Ascending aorta (tissue), 2 donors: ENCODE measurements around the gene CTNNA2. TPM values are rescaled to one million over a fixed set of nuclear protein-coding genes. Genes with fewer than 3 reads are reported as not detected.

ENCODE experiments used
- DNase-seq, 2 donors: peaks; one replicate each; pipeline ENCODE4 v3.0.0-alpha.2; 2019; ENCODE audit warnings: low spot score in 2 of 2
- H3K27ac ChIP-seq, 2 donors: fragments of 200-600 bp; sonication (generic); one replicate each; pipeline ENCODE4 v1.5.1; 2016 to 2017; ENCODE audit warnings: mild to moderate bottlenecking in 1 of 2
- H3K27me3 ChIP-seq: fragments of 200-600 bp; sonication (generic); one replicate; pipeline ENCODE4 v1.5.1; 2017
- H3K36me3 ChIP-seq, 2 donors: fragments of 200-600 bp; sonication (generic); one replicate each; pipeline ENCODE4 v1.5.1; 2016
- H3K4me1 ChIP-seq, 2 donors: fragments of 200-600 bp; sonication (generic); one replicate each; pipeline ENCODE4 v1.5.1; 2016 to 2017; ENCODE audit warnings: mild to moderate bottlenecking in 1 of 2
- H3K4me3 ChIP-seq, 2 donors: fragments of 200-600 bp; sonication (generic); one replicate each; pipeline ENCODE4 v1.5.1; 2016 to 2017; ENCODE audit warnings: mild to moderate bottlenecking in 1 of 2
- H3K9me3 ChIP-seq, 2 donors: fragments of 200-600 bp; sonication (generic); one replicate each; pipeline ENCODE4 v1.5.1; 2016
- CTCF ChIP-seq, 3 experiments: fragments of 200-600 bp in 2 of 3; fragments of 450-650 bp in 1 of 3; sonication (generic) in 2 of 3; IDR thresholded peaks; one replicate each; pipeline ENCODE4 v1.5.1; 2016 to 2019; ENCODE audit warnings: antibody characterized with exemption in 3 of 3, mild to moderate bottlenecking in 1 of 3, moderate library complexity in 1 of 3
- intact Hi-C: fragments of 100-400 bp; cut with DNase I; formaldehyde crosslinking; loops from one replicate; pipeline ENCODE4 v1.15.1; 2023
- total RNA-seq: library from RNA; depleted of rRNA; stranded (reverse); fragments of >200 nt; gene quantifications from one replicate; pipeline ENCODE4 v1.1.0, GENCODE V29; 2016

Gene CTNNA2
- total RNA-seq, 1 donor from 2014 or later, result not detected

- Histone ChIP-seq H3K27me3 (no peaks in the 10 kb centered on the region), H3K4me3 (no peak overlapping the region), H3K27ac (no peak overlapping the region), H3K36me3 (no peaks in the 10 kb centered on the region), H3K9me3 (no peaks in the 10 kb centered on the region), H3K4me1 (no peaks in the 10 kb centered on the region)
- no peak for DNase-seq
- no peak for TF ChIP-seq CTCF (IDR thresholded peaks at IDR 0.05)
- intact Hi-C loops, result no loop called here
These were observed 904.9 kb downstream of the CTNNA2 start for GRCh38 chr2:80417737-80418136.

GRCh38 chr2:80420530-80421208, 907.8 kb downstream of the CTNNA2 start:
- DNase-seq, result no peak
- H3K4me3 ChIP-seq, result no peak overlapping the region
- H3K9me3 ChIP-seq, result no peaks in the 10 kb centered on the region
- H3K36me3 ChIP-seq, result no peaks in the 10 kb centered on the region
- no peaks in the 10 kb centered on the region for H3K4me1 ChIP-seq
- H3K27ac ChIP-seq, result no peak overlapping the region
- TF ChIP-seq CTCF (IDR thresholded peaks at IDR 0.05), result no peak
- no peaks in the 10 kb centered on the region for H3K27me3 ChIP-seq
- intact Hi-C loops, result no loop called here

- DNase-seq, result no peak
- intact Hi-C loops, result no loop called here
- Histone ChIP-seq H3K27ac (no peak overlapping the region), H3K36me3 (no peaks in the 10 kb centered on the region), H3K4me1 (no peaks in the 10 kb centered on the region), H3K27me3 (no peaks in the 10 kb centered on the region), H3K9me3 (no peaks in the 10 kb centered on the region), H3K4me3 (no peak overlapping the region)
- no peak for TF ChIP-seq CTCF (IDR thresholded peaks at IDR 0.05)
These were observed 916.4 kb downstream of the CTNNA2 start for GRCh38 chr2:80429251-80429650.

- no peak overlapping the region for H3K4me3 ChIP-seq
- no peak for TF ChIP-seq CTCF (IDR thresholded peaks at IDR 0.05)
- no peaks in the 10 kb centered on the region for H3K4me1 ChIP-seq
- H3K9me3 ChIP-seq, result no peaks in the 10 kb centered on the region
- intact Hi-C loops, result no loop called here
- H3K36me3 ChIP-seq, result no peaks in the 10 kb centered on the region
- no peak overlapping the region for H3K27ac ChIP-seq
- no peak for DNase-seq
- H3K27me3 ChIP-seq, result no peaks in the 10 kb centered on the region
These were observed 925.1 kb downstream of the CTNNA2 start for GRCh38 chr2:80437959-80438358.

- no peaks in the 10 kb centered on the region for H3K4me1 ChIP-seq
- H3K4me3 ChIP-seq, result no peak overlapping the region
- no peaks in the 10 kb centered on the region for H3K36me3 ChIP-seq
- TF ChIP-seq CTCF (IDR thresholded peaks at IDR 0.05), result no peak
- no peaks in the 10 kb centered on the region for H3K27me3 ChIP-seq
- H3K27ac ChIP-seq, result no peak overlapping the region
- intact Hi-C loops, result no loop called here
- DNase-seq, result no peak
- no peaks in the 10 kb centered on the region for H3K9me3 ChIP-seq
These were observed 925.8 kb downstream of the CTNNA2 start for GRCh38 chr2:80438686-80439085.

GRCh38 chr2:80454628-80455027, 941.8 kb downstream of the CTNNA2 start:
- Histone ChIP-seq H3K9me3 (no peaks in the 10 kb centered on the region), H3K4me1 (no peaks in the 10 kb centered on the region), H3K27me3 (no peaks in the 10 kb centered on the region), H3K27ac (no peak overlapping the region), H3K36me3 (no peaks in the 10 kb centered on the region), H3K4me3 (no peak overlapping the region)
- intact Hi-C loops, result no loop called here
- no peak for DNase-seq
- TF ChIP-seq CTCF (IDR thresholded peaks at IDR 0.05), result no peak
